Measurements from ENCODE around the gene GALNT6. TPM values are rescaled to one million over a fixed set of nuclear protein-coding genes. Genes with fewer than 3 reads are reported as not detected.

Gene GALNT6
- total and polyA plus RNA-seq, 9 of the 15 experiments (the other 6 are each of a cell fraction or from before 2014, with no cell fraction given), result 1.5 to 8.6 (median 5.1) TPM

GRCh38 chr12:51326698-51327439, 64.3 kb downstream of the GALNT6 start (continued):
- TF ChIP-seq ZNF277 (CRISPR knock-in tag; IDR thresholded peaks at IDR 0.05; ENCODE audit: borderline replicate concordance) (no peak), GMEB1 (CRISPR knock-in tag; IDR thresholded peaks at IDR 0.05) (no peak), CBFA2T2 (conservative IDR thresholded peaks at IDR 0.05) (no peak), SMAD4 (CRISPR knock-in tag; conservative IDR thresholded peaks at IDR 0.05) (peak; percentile 65), THRB (CRISPR knock-in tag; conservative IDR thresholded peaks at IDR 0.05) (no peak), MLLT1 (IDR thresholded peaks at IDR 0.05) (peak; percentile 71 to 87; a peak in 3 of 4 replicates), ZBTB8A (IDR thresholded peaks at IDR 0.05; ENCODE audit: partially characterized antibody) (no peak), ZFP36 (IDR thresholded peaks at IDR 0.05; ENCODE audit: low read depth, low read length, partially characterized antibody) (no peak), JUN (IDR thresholded peaks at IDR 0.05; ENCODE audit: borderline replicate concordance, low read depth, low read length) (0 out of 2 replicates have a peak, but pooled peaks have one; percentile 8), JUN (CRISPR knock-in tag; IDR thresholded peaks at IDR 0.05; ENCODE audit: borderline replicate concordance) (no peak), CBX5 (IDR thresholded peaks at IDR 0.05; ENCODE audit: borderline replicate concordance, low read depth) (no peak), FOXP4 (CRISPR knock-in tag; IDR thresholded peaks at IDR 0.05; ENCODE audit: borderline replicate concordance) (no peak), HNRNPLL (IDR thresholded peaks at IDR 0.05; ENCODE audit: low read depth, low read length, poor library complexity, severe bottlenecking) (no peak), PURB (CRISPR knock-in tag; IDR thresholded peaks at IDR 0.05; ENCODE audit: low read depth) (no peak), ZNF316 (IDR thresholded peaks at IDR 0.05) (peak; percentile 99), ZC3H4 (CRISPR knock-in tag; IDR thresholded peaks at IDR 0.05; ENCODE audit: borderline replicate concordance) (no peak), NCOA6 (IDR thresholded peaks at IDR 0.05) (no peak), DIDO1 (tag; IDR thresholded peaks at IDR 0.05; ENCODE audit: low read depth) (peak; percentile 16; the same call in 1 of the 2 replicates), NFRKB (IDR thresholded peaks at IDR 0.05; ENCODE audit: low read depth) (peak; percentile 95), MXI1 (IDR thresholded peaks at IDR 0.05; ENCODE audit: low read depth, low read length) (no peak), FOXP1 (CRISPR knock-in tag; IDR thresholded peaks at IDR 0.05) (no peak)
